Measurements from ENCODE around the gene PCSK6. TPM values are rescaled to one million over a fixed set of nuclear protein-coding genes. Genes with fewer than 3 reads are reported as not detected.

Gene PCSK6
- total and polyA plus RNA-seq, 2 of the 8 experiments (the other 6 are each of a cell fraction or from before 2014, with no cell fraction given): 1.9 to 4.0 TPM

DNA sequence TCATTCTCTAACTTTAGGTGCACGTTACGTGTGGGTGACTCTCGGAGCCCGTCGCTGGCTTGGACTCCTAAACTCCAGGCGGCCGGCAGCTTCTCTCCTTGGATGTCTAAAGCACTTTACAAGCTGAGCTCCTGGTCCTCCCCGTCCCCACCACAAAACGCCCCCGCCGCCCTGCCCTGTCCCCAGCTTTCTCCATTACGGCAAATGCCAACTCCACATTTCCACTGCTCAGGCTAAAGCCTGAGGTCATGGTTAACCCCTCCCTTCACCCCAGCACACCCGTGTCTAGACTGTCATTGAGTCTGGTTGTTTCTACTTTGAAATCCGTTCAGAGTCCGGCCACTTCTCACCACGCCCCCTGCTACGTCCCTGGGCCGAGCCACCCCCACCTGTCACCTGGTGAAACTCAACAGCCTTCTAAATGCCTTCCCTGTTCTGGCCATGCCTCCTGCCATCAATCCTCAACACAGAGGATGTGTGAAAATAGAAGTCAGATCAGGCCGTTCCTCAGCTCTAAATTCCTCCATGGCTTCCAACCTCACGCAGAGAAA is 8.1 kb upstream of the PCSK6 start (continued):
- TF ChIP-seq, protein P1, sequence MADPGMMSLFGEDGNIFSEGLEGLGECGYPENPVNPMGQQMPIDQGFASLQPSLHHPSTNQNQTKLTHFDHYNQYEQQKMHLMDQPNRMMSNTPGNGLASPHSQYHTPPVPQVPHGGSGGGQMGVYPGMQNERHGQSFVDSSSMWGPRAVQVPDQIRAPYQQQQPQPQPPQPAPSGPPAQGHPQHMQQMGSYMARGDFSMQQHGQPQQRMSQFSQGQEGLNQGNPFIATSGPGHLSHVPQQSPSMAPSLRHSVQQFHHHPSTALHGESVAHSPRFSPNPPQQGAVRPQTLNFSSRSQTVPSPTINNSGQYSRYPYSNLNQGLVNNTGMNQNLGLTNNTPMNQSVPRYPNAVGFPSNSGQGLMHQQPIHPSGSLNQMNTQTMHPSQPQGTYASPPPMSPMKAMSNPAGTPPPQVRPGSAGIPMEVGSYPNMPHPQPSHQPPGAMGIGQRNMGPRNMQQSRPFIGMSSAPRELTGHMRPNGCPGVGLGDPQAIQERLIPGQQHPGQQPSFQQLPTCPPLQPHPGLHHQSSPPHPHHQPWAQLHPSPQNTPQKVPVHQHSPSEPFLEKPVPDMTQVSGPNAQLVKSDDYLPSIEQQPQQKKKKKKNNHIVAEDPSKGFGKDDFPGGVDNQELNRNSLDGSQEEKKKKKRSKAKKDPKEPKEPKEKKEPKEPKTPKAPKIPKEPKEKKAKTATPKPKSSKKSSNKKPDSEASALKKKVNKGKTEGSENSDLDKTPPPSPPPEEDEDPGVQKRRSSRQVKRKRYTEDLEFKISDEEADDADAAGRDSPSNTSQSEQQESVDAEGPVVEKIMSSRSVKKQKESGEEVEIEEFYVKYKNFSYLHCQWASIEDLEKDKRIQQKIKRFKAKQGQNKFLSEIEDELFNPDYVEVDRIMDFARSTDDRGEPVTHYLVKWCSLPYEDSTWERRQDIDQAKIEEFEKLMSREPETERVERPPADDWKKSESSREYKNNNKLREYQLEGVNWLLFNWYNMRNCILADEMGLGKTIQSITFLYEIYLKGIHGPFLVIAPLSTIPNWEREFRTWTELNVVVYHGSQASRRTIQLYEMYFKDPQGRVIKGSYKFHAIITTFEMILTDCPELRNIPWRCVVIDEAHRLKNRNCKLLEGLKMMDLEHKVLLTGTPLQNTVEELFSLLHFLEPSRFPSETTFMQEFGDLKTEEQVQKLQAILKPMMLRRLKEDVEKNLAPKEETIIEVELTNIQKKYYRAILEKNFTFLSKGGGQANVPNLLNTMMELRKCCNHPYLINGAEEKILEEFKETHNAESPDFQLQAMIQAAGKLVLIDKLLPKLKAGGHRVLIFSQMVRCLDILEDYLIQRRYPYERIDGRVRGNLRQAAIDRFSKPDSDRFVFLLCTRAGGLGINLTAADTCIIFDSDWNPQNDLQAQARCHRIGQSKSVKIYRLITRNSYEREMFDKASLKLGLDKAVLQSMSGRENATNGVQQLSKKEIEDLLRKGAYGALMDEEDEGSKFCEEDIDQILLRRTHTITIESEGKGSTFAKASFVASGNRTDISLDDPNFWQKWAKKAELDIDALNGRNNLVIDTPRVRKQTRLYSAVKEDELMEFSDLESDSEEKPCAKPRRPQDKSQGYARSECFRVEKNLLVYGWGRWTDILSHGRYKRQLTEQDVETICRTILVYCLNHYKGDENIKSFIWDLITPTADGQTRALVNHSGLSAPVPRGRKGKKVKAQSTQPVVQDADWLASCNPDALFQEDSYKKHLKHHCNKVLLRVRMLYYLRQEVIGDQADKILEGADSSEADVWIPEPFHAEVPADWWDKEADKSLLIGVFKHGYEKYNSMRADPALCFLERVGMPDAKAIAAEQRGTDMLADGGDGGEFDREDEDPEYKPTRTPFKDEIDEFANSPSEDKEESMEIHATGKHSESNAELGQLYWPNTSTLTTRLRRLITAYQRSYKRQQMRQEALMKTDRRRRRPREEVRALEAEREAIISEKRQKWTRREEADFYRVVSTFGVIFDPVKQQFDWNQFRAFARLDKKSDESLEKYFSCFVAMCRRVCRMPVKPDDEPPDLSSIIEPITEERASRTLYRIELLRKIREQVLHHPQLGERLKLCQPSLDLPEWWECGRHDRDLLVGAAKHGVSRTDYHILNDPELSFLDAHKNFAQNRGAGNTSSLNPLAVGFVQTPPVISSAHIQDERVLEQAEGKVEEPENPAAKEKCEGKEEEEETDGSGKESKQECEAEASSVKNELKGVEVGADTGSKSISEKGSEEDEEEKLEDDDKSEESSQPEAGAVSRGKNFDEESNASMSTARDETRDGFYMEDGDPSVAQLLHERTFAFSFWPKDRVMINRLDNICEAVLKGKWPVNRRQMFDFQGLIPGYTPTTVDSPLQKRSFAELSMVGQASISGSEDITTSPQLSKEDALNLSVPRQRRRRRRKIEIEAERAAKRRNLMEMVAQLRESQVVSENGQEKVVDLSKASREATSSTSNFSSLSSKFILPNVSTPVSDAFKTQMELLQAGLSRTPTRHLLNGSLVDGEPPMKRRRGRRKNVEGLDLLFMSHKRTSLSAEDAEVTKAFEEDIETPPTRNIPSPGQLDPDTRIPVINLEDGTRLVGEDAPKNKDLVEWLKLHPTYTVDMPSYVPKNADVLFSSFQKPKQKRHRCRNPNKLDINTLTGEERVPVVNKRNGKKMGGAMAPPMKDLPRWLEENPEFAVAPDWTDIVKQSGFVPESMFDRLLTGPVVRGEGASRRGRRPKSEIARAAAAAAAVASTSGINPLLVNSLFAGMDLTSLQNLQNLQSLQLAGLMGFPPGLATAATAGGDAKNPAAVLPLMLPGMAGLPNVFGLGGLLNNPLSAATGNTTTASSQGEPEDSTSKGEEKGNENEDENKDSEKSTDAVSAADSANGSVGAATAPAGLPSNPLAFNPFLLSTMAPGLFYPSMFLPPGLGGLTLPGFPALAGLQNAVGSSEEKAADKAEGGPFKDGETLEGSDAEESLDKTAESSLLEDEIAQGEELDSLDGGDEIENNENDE (IDR thresholded peaks at IDR 0.05; ENCODE audit: insufficient replicate concordance, low read length): no peak
- no peak for TF ChIP-seq MAFK (IDR thresholded peaks at IDR 0.05; ENCODE audit: low read depth, low read length)
- no peak for TF ChIP-seq KDM4A (IDR thresholded peaks at IDR 0.05; ENCODE audit: low read depth, low read length, severe bottlenecking)

Measured in H1 (cell line).